HG03039 (cell line): ENCODE data around the gene MAT1A.
"Not testable (repeated sequence)": the region's sequence is repeated elsewhere in the genome, so short reads cannot be mapped to it uniquely, and the experiment has no call there.

Experiments
- ATAC-seq: cut with Tn5 transposase; IDR thresholded peaks from one replicate; pipeline ENCODE4 v1.9.1; 2021; ENCODE audit warnings: mild to moderate bottlenecking, moderate library complexity; ENCODE audit not compliant: unreplicated experiment

The MAT1A gene

DNA sequence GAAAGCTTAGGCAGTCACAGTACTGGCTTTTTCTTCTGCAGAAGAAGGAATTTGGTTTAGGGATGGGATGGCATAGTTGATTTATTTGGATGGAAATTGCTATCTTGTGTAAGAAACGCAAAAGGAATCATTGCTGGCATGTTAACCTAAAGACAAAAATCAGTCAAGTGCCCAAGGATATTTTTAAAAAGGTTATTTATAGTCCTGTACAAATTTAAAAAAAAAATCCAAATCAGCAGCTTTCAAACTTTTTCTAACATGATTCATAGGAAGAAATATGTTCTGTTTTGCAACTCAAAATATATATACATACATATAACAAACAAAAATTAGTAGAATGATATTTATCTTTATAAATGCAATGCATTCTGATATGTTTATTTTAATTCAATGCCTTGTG is 55.6 kb downstream of the MAT1A start:
- not testable (repeated sequence) for ATAC-seq

DNA sequence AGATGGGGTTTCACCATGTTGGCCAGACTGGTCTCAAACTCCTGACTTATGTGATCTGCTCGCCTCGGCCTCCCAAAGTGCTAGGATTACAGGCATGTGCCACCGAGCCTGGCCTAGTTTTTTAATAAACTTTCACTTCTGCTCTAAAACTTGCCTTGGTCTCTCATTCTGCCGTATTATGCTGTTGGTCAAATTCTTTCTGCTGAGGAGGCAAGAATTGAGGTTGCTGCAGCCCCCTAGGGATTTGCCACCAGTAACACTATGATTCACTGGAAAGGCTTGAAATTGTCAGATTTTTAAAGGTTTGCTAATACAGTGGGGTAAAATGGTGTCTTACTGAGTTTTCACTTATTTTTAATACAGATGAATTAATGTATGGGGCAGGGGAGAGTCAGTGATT is 62.7 kb downstream of the MAT1A start:
- not testable (repeated sequence) for ATAC-seq

DNA sequence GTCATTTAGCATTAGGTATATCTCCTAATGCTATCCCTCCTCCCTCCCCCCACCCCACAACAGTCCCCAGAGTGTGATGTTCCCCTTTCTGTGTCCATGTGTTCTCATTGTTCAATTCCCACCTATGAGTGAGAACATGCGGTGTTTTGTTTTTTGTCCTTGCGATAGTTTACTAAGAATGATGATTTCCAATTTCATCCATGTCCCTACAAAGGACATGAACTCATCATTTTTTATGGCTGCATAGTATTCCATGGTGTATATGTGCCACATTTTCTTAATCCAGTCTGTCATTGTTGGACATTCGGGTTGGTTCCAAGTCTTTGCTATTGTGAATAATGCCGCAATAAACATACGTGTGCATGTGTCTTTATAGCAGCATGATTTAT is 66.4 kb downstream of the MAT1A start:
- not testable (repeated sequence) for ATAC-seq
